Body of pancreas (tissue), 4 donors: Measurements from ENCODE around the gene GLTP. TPM values are rescaled to one million over a fixed set of nuclear protein-coding genes. Genes with fewer than 3 reads are reported as not detected.

Experiments
- ATAC-seq: fragments of 150-250 bp; one replicate; pipeline ENCODE4 v1.9.1; 2016
- DNase-seq, 4 donors: peaks; one replicate each; pipeline ENCODE4 v3.0.0-alpha.2; 2019
- H3K27ac ChIP-seq, 4 donors: fragments of 200-600 bp; sonication (generic); 1 replicate in 3 of 4; 2 replicates in 1 of 4; pipeline versions ENCODE4 v1.5.1 to v1.6.1; 2016 to 2019; ENCODE audit warnings: mild to moderate bottlenecking in 1 of 4, mixed read lengths in 1 of 4, moderate library complexity in 1 of 4
- H3K27me3 ChIP-seq, 2 donors: fragments of 200-600 bp; sonication (generic); one replicate each; pipeline ENCODE4 v1.6.0; 2016; ENCODE audit warnings: mild to moderate bottlenecking in 1 of 2
- H3K36me3 ChIP-seq, 2 donors: fragments of 200-600 bp; sonication (generic); replicated peaks in 1 of 2; 2 replicates each; pipeline ENCODE4 v1.5.1; 2016; ENCODE audit warnings: low read depth in 2 of 2; ENCODE audit not compliant: insufficient read depth in 1 of 2
- H3K4me1 ChIP-seq: fragments of 200-600 bp; sonication (generic); one replicate; pipeline ENCODE4 v1.6.0; 2016
- H3K4me3 ChIP-seq, 2 donors: fragments of 200-600 bp; sonication (generic); 1 replicate in 1 of 2; 2 replicates in 1 of 2; pipeline ENCODE4 v1.5.1; 2016 to 2019
- H3K9me3 ChIP-seq, 3 donors: fragments of 200-600 bp; sonication (generic); 1 replicate in 2 of 3; 2 replicates in 1 of 3; pipeline ENCODE4 v1.5.1; 2016
- CTCF ChIP-seq, 7 experiments: fragments of 450-650 bp in 4 of 7; fragments of 200-600 bp in 3 of 7; sonication (generic) in 3 of 7; IDR thresholded peaks; one replicate each; pipeline ENCODE4 v1.5.1; 2016 to 2019; ENCODE audit warnings: antibody characterized with exemption in 7 of 7
- POLR2A ChIP-seq, 3 donors: fragments of 450-650 bp; IDR thresholded peaks; one replicate each; pipeline ENCODE4 v1.6.1; 2016; ENCODE audit warnings: antibody characterized with exemption in 3 of 3, mild to moderate bottlenecking in 2 of 3
- whole genome bisulfite sequencing, 2 donors: methylation state at CpG; one replicate each; pipeline ENCODE4 v1.1.5; 2017; 5-methylcytosine and 5-hydroxymethylcytosine counted together
- intact Hi-C: fragments of 100-400 bp; cut with DNase I; formaldehyde crosslinking; loops from one replicate; pipeline ENCODE4 v1.15.1; 2023
- total RNA-seq, 2 donors: library from RNA; depleted of rRNA; stranded (reverse); fragments of >200 nt; gene quantifications; one replicate each; pipeline ENCODE4 v1.1.0, GENCODE V29; 2016

GLTP gene
- total RNA-seq, 2 donors from 2014 or later, result 21.1 to 27.8 TPM

DNA sequence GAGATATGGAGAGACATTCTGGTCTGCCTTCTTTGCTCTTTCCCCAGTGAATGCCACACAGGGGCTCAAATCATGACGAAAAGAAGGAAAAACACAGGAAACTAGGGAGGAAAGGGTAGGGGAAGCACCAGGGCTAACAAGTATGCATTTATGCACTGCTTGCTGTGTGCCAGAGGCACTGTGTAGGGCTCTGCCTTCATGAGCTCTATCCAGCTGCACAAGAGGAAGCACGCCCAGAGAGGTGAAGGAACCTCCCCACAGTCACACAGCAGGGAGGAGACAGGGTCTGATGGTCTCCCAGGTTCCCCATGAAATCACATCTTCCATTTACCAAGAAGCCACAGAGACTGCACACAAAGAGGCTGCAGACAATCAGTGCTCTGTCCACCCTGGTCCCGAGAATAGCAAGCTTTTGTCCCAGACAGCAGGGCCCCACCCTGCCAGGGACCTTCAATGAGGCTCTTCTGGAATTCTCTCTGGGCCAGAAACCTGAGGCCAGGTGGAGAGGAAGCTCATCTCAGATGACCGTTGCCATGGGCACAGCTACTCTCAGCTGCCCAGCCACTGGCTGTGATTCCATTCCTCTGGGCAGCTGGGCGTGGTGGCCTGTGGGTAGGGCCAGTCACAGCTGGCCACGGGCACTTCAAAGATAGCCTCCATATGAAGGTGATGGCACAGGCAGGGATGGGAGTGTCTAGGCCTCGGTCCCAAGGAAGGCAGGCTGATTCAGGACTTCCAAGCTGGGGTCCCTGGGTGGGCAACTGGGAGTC lies 39.9 kb downstream of the GLTP start:
- Histone ChIP-seq H3K9me3 (no peaks in the 10 kb centered on the region), H3K27me3 (no peaks in the 10 kb centered on the region), H3K4me1 (peaks cover 7% of the 10 kb centered on the region), H3K27ac (no peak overlapping the region), H3K4me3 (no peak overlapping the region), H3K36me3 (no peaks in the 10 kb centered on the region)
- 57 to 62% methylated on average over 4 to 7 of the region's 7 CpGs for WGBS, 2 donors
- intact Hi-C loops, result loop anchor here (5.0 kb wide), 1 partner anchor 33 kb away; no protein-coding TSS in a partner anchor
- TF ChIP-seq CTCF (IDR thresholded peaks at IDR 0.05), result no peak
- TF ChIP-seq POLR2A (IDR thresholded peaks at IDR 0.05), result no peak
- ATAC-seq, result no peak
- DNase-seq, result no peak

GRCh38 chr12:109839444-109839843 lies 40.9 kb downstream of the GLTP start:
- Histone ChIP-seq H3K27me3 (no peaks in the 10 kb centered on the region), H3K9me3 (no peaks in the 10 kb centered on the region), H3K4me3 (no peak overlapping the region), H3K4me1 (no peaks in the 10 kb centered on the region), H3K27ac (no peak overlapping the region), H3K36me3 (no peaks in the 10 kb centered on the region)
- intact Hi-C loops, result no loop called here
- ATAC-seq (no peak), DNase-seq (no peak)
- WGBS, 2 donors, result 56 to 69% methylated on average over 6 of the region's 6 CpGs
- TF ChIP-seq POLR2A (IDR thresholded peaks at IDR 0.05) (no peak), CTCF (IDR thresholded peaks at IDR 0.05) (no peak)

- DNase-seq (peak in 3 of 4 donors; percentile 32 to 77 (median 59)), ATAC-seq (no peak)
- Histone ChIP-seq H3K4me1 (peaks cover 11% of the 10 kb centered on the region), H3K36me3 (no peaks in the 10 kb centered on the region), H3K4me3 (no peak overlapping the region), H3K9me3 (no peaks in the 10 kb centered on the region), H3K27ac (no peak overlapping the region), H3K27me3 (no peaks in the 10 kb centered on the region)
- 31 to 43% methylated on average over 3 of the region's 3 CpGs for WGBS, 2 donors
- TF ChIP-seq CTCF (IDR thresholded peaks at IDR 0.05) (no peak), POLR2A (IDR thresholded peaks at IDR 0.05) (no peak)
- intact Hi-C loops, result no loop called here
Observed at GRCh38 chr12:109836916-109837315, 43.4 kb downstream of the GLTP start.

- ATAC-seq, result no peak
- H3K4me1 ChIP-seq, result peaks cover 21% of the 10 kb centered on the region
- no peaks in the 10 kb centered on the region for H3K27me3 ChIP-seq
- H3K9me3 ChIP-seq, result no peaks in the 10 kb centered on the region
- no peak for TF ChIP-seq CTCF (IDR thresholded peaks at IDR 0.05)
- TF ChIP-seq POLR2A (IDR thresholded peaks at IDR 0.05), result no peak
- no peak overlapping the region for H3K27ac ChIP-seq
- WGBS, 2 donors, result 90 to 92% methylated on average over 4 of the region's 4 CpGs
- DNase-seq, result no peak
- H3K36me3 ChIP-seq, result no peaks in the 10 kb centered on the region
- H3K4me3 ChIP-seq, result no peak overlapping the region
- intact Hi-C loops, result no loop called here
Observed at GRCh38 chr12:109835827-109836226, 44.5 kb downstream of the GLTP start.
